Activated CD4-positive, alpha-beta T cell treated with anti-CD3 and anti-CD28 coated beads, Interleukin-2, amount 10 ng/mL, durations not matched to agents 7 days and 5 days (primary cell): ENCODE data around the gene KCNJ12. TPM values are rescaled to one million over a fixed set of nuclear protein-coding genes. Genes with fewer than 3 reads are reported as not detected.

ENCODE experiments used
- CTCF ChIA-PET: fragments of 350-600 bp; sonication (Branson Sonifier 250); formaldehyde crosslinking; loops from one replicate; lab custom pipeline; 2021; ENCODE audit warnings: antibody characterized with exemption; lab: Charles Lee
- POLR2A ChIA-PET: fragments of 350-600 bp; sonication (Branson Sonifier 250); formaldehyde crosslinking; loops from one replicate; lab custom pipeline; 2021; ENCODE audit warnings: antibody characterized with exemption; lab: Charles Lee
- DNase-seq: peaks from one replicate; pipeline ENCODE4 v3.0.0-alpha.2; 2020
- H3K27ac Mint-ChIP-seq: one replicate; pipeline ENCODE4 v1.8.0; 2021; ENCODE audit warnings: mild to moderate bottlenecking, moderate library complexity, mixed read lengths
- H3K27me3 Mint-ChIP-seq: one replicate; pipeline ENCODE4 v1.8.0; 2021; ENCODE audit warnings: mixed read lengths
- H3K36me3 Mint-ChIP-seq: one replicate; pipeline ENCODE4 v1.8.0; 2021; ENCODE audit warnings: low read depth, mixed read lengths
- H3K4me1 Mint-ChIP-seq: one replicate; pipeline ENCODE4 v1.8.0; 2021; ENCODE audit warnings: mixed read lengths
- H3K4me3 Mint-ChIP-seq: one replicate; pipeline ENCODE4 v1.8.0; 2021; ENCODE audit warnings: mild to moderate bottlenecking, moderate library complexity, mixed read lengths
- H3K9me3 Mint-ChIP-seq: one replicate; pipeline ENCODE4 v1.8.0; 2021; ENCODE audit warnings: mixed read lengths
- total RNA-seq, 2 experiments: library from RNA; stranded (reverse); gene quantifications; one replicate each; pipeline ENCODE4 v1.2.3, GENCODE V29; 2021

Gene KCNJ12
- total RNA-seq, 2 experiments from 2014 or later: not detected

GRCh38 chr17:21375757-21376080 is 438 bp upstream of the KCNJ12 start:
- Mint-ChIP-seq H3K36me3 (no peaks in the 10 kb centered on the region), H3K27me3 (peaks cover 27% of the 10 kb centered on the region), H3K4me3 (no peak overlapping the region), H3K4me1 (peaks cover 2% of the 10 kb centered on the region), H3K27ac (no peak overlapping the region), H3K9me3 (no peaks in the 10 kb centered on the region)
- ChIA-PET CTCF (no interaction called here), POLR2A (no interaction called here)
- DNase-seq: no peak

- DNase-seq: no peak
- peaks cover 27% of the 10 kb centered on the region for H3K27me3 Mint-ChIP-seq
- no peaks in the 10 kb centered on the region for H3K9me3 Mint-ChIP-seq
- H3K36me3 Mint-ChIP-seq: no peaks in the 10 kb centered on the region
- H3K27ac Mint-ChIP-seq: no peak overlapping the region
- H3K4me1 Mint-ChIP-seq: peaks cover 2% of the 10 kb centered on the region
- POLR2A ChIA-PET: no interaction called here
- CTCF ChIA-PET: no interaction called here
- H3K4me3 Mint-ChIP-seq: no peak overlapping the region
Measured at GRCh38 chr17:21376759-21377690, 868 bp downstream of the KCNJ12 start.

- H3K9me3 Mint-ChIP-seq: no peaks in the 10 kb centered on the region
- peaks cover 2% of the 10 kb centered on the region for H3K4me1 Mint-ChIP-seq
- ChIA-PET CTCF (interaction anchor here (2.0 kb wide), 1 partner anchor 12 kb away, joined by 7 read pairs; no protein-coding TSS in a partner anchor), POLR2A (no interaction called here)
- no peaks in the 10 kb centered on the region for H3K36me3 Mint-ChIP-seq
- DNase-seq: no peak
- no peak overlapping the region for H3K4me3 Mint-ChIP-seq
- H3K27ac Mint-ChIP-seq: no peak overlapping the region
- peaks cover 27% of the 10 kb centered on the region for H3K27me3 Mint-ChIP-seq
Measured at GRCh38 chr17:21377705-21378396, 1.7 kb downstream of the KCNJ12 start.

- POLR2A ChIA-PET: no interaction called here
- Mint-ChIP-seq H3K9me3 (no peaks in the 10 kb centered on the region), H3K27ac (no peak overlapping the region), H3K27me3 (peaks cover 27% of the 10 kb centered on the region), H3K36me3 (no peaks in the 10 kb centered on the region), H3K4me1 (peaks cover 2% of the 10 kb centered on the region), H3K4me3 (no peak overlapping the region)
- no peak for DNase-seq
- CTCF ChIA-PET: interaction anchor here (2.0 kb wide), 1 partner anchor 11 kb away, joined by 7 read pairs; no protein-coding TSS in a partner anchor
Measured at GRCh38 chr17:21378553-21378952, 2.4 kb downstream of the KCNJ12 start.

- Mint-ChIP-seq H3K27ac (no peak overlapping the region), H3K4me1 (peaks cover 2% of the 10 kb centered on the region), H3K36me3 (no peaks in the 10 kb centered on the region), H3K4me3 (no peak overlapping the region), H3K9me3 (no peaks in the 10 kb centered on the region), H3K27me3 (peaks cover 27% of the 10 kb centered on the region)
- CTCF ChIA-PET: interaction anchor here (2.0 kb wide), 1 partner anchor 11 kb away, joined by 7 read pairs; no protein-coding TSS in a partner anchor
- no peak for DNase-seq
- POLR2A ChIA-PET: no interaction called here
Measured at GRCh38 chr17:21379080-21379711, 3.0 kb downstream of the KCNJ12 start.

GRCh38 chr17:21380659-21381058 is 4.5 kb downstream of the KCNJ12 start:
- DNase-seq: no peak
- Mint-ChIP-seq H3K4me3 (no peak overlapping the region), H3K36me3 (no peaks in the 10 kb centered on the region), H3K27ac (no peak overlapping the region), H3K9me3 (no peaks in the 10 kb centered on the region), H3K27me3 (peaks cover 15% of the 10 kb centered on the region), H3K4me1 (no peaks in the 10 kb centered on the region)
- ChIA-PET CTCF (no interaction called here), POLR2A (no interaction called here)

GRCh38 chr17:21381076-21381706 is 5.0 kb downstream of the KCNJ12 start:
- POLR2A ChIA-PET: no interaction called here
- CTCF ChIA-PET: no interaction called here
- Mint-ChIP-seq H3K27ac (no peak overlapping the region), H3K36me3 (no peaks in the 10 kb centered on the region), H3K9me3 (no peaks in the 10 kb centered on the region), H3K4me1 (no peaks in the 10 kb centered on the region), H3K27me3 (peaks cover 11% of the 10 kb centered on the region), H3K4me3 (no peak overlapping the region)
- DNase-seq: no peak

GRCh38 chr17:21382560-21383495 is 6.7 kb downstream of the KCNJ12 start:
- no peaks in the 10 kb centered on the region for H3K4me1 Mint-ChIP-seq
- DNase-seq: no peak
- H3K9me3 Mint-ChIP-seq: no peaks in the 10 kb centered on the region
- CTCF ChIA-PET: no interaction called here
- no peak overlapping the region for H3K4me3 Mint-ChIP-seq
- POLR2A ChIA-PET: no interaction called here
- no peaks in the 10 kb centered on the region for H3K36me3 Mint-ChIP-seq
- peaks cover under 1% of the 10 kb centered on the region for H3K27me3 Mint-ChIP-seq
- no peak overlapping the region for H3K27ac Mint-ChIP-seq

GRCh38 chr17:21385281-21385845 is 9.2 kb downstream of the KCNJ12 start:
- no peaks in the 10 kb centered on the region for H3K4me1 Mint-ChIP-seq
- no peaks in the 10 kb centered on the region for H3K36me3 Mint-ChIP-seq
- no peaks in the 10 kb centered on the region for H3K27me3 Mint-ChIP-seq
- ChIA-PET CTCF (no interaction called here), POLR2A (no interaction called here)
- no peaks in the 10 kb centered on the region for H3K9me3 Mint-ChIP-seq
- H3K27ac Mint-ChIP-seq: no peak overlapping the region
- DNase-seq: no peak
- H3K4me3 Mint-ChIP-seq: no peak overlapping the region

GRCh38 chr17:21387616-21388015 is 11.5 kb downstream of the KCNJ12 start:
- CTCF ChIA-PET: no interaction called here

GRCh38 chr17:21388066-21388465 is 11.9 kb downstream of the KCNJ12 start:
- H3K27ac Mint-ChIP-seq: no peak overlapping the region
- H3K27me3 Mint-ChIP-seq: no peaks in the 10 kb centered on the region
- no peak for DNase-seq
- CTCF ChIA-PET: no interaction called here
- no peak overlapping the region for H3K4me3 Mint-ChIP-seq
- H3K9me3 Mint-ChIP-seq: no peaks in the 10 kb centered on the region
- POLR2A ChIA-PET: no interaction called here
- H3K4me1 Mint-ChIP-seq: no peaks in the 10 kb centered on the region
- no peaks in the 10 kb centered on the region for H3K36me3 Mint-ChIP-seq

More at GRCh38 chr17:21387616-21388015, 11.5 kb downstream of the KCNJ12 start:
- Mint-ChIP-seq H3K36me3 (no peaks in the 10 kb centered on the region), H3K9me3 (no peaks in the 10 kb centered on the region), H3K4me3 (no peak overlapping the region), H3K4me1 (no peaks in the 10 kb centered on the region), H3K27me3 (no peaks in the 10 kb centered on the region), H3K27ac (no peak overlapping the region)
- POLR2A ChIA-PET: no interaction called here
- DNase-seq: no peak
